NCI-H1930 (cell line): Measurements from ENCODE around the gene KAT6B.
A peak's percentile ranks its signal among the peaks of the same experiment; 100 is the strongest.

Source experiments
- DNase-seq, 2 experiments: peaks; one replicate each; lab custom pipeline; 2025; lab: John Stamatoyannopoulos, UW

Gene KAT6B

DNA sequence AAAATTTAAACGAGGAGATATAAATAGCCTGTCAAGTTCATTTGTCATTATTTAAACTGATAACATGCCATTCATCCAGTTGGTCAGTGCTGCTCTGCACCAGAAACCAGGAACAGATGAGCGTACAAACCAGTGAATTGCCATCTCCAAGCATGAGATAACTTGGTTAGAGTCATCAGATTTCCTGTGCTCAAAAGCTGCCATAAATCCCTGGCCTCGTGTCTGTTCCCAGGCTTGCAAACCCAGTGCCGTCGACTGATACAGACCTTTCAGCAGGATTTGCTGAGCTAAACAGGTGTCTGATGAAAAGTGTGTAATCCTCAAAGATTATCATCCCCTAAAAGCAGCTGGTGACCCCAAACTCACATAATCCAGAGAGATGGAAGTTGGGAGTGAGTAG, 189.0 kb downstream of the KAT6B start:
- no peak for DNase-seq

DNA sequence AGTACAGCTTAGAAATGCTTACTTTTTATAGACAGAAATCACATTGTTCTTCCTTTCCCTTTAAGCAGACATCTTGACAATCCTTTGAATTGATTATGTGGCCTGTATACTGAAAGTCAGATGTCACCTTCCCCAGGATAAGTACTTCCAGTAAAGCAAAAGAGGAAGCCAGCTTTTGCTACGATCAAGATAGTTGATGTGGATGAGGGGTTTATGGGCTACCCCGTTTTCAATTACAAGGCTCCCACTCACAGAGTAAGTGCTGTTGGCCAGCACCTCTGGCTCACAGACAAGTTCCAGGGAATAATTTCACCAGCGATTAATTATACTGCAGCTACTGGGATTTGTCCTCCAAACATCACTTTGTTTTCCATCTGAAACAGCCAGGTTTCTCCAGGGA, 189.9 kb downstream of the KAT6B start:
- no peak for DNase-seq

DNA sequence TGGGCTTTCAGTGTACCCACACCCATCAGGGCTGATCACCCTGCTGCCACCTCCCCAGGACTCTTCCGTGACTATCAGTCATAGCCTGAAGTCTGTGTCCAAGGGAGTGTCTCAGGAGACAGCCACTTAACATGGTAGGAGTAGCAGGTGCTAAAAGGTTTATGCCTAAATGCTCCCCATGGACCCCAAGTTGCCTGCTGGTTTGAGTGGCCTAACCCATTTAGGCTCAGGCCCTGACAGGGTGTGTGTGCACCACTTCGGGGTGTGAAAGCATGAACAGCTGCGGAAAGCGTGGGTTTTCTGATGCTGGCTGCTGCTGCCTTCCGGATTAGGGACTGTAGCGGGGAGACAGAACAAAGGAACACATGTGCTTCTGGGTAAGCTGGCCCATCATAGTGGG, 191.9 kb downstream of the KAT6B start:
- DNase-seq: no peak

DNA sequence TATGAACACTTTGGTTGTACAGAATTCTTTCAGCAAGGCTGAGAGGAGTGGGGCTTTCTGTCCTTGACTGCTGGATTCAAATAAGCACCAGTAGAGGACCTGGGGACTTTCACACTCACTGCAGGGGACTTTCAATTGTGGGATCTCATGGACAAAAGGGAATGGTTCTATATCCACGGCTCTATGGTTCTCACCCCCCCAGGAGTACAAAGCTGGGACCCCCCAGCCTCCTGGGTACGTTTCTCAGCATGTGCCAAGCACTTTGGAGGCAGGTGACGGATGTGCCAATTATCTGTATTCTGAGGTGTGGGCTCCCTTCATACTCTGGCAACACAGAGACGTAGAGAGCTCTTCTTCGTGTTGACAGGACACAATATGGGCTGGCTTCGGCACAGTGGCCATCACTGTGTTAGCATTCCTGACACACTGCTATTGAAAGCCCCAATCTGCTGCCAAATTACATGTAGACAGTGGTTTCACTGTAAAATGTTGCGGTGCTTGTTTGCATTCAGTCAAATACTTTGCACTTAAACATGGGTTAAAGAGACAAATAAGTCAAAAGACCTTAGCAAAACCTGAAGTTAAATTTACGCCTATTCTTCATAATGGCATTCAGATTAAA, 192.4 kb downstream of the KAT6B start:
- no peak for DNase-seq

DNA sequence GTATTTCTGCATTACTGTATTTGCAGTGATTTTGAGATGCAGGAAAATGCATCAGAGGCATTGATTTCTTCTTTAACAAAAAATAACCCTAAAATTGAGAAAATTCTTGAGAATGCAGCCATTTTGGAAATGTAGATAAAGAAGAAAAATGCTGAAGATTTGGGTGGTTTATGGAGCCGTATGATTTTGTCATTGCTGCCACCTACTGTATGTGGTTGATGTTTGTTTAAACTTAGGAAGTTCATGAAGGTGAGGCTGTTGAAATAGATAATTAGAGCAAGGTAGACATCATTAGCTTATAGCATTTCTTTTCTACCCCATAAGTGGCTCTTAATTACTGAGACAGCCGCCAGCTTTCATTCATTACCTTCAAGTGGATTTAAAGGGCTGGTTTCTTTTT, 193.0 kb downstream of the KAT6B start:
- DNase-seq: no peak

DNA sequence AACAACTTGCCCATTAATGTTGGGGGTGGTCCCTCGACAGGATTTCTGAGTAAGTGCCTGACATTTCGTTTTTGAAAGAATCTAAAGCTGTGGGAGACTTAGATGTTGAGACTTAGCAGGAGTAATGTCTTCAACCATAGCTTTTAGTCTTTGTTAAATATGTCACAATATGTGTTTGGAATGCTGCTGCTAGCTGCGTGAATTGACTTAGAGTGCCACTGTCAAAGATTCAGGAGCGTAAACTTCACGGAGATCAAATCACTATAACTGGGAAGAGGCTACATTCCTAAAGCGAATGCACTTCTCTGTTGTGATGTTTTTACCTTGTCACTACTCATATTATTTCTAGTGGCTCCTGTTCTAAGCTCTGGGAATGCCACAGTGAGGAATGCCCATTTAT, 193.8 kb downstream of the KAT6B start:
- no peak for DNase-seq

DNA sequence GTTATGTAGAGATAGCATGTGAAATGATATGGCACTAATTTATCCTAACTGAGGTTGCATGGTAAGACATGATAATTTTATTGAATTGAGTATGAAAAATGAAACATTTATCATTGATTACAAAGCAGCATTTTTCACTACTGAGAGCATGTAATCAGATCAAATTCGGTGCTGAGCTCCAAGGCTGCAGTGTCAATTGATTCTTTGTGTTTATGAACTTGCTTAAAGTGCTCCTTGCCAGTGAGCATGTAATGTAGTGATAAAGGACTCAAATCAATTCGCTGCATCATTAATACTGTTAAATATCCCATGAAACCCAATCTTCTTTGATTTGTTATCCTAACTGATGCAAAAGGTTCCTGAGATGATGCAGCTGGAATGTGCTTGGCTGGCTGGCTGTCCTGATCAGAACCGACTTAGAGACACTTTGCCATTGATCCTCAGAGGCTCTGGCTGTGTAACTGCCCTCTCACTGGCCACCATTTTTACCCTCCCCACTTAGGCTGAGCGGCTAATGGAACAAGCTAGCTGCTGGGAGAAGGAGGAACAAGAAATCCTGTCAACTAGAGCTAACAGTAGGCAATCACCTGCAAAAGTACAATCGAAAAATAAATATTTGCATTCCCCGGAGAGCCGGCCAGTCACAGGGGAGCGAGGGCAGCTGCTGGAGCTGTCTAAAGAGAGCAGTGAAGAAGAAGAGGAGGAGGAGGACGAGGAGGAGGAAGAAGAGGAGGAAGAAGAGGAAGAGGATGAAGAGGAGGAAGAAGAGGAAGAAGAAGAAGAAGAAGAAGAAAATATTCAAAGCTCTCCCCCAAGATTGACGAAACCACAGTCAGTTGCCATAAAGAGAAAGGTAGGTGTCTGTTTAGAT, 195.2 kb downstream of the KAT6B start:
- DNase-seq: peak; percentile 17 to 43

DNA sequence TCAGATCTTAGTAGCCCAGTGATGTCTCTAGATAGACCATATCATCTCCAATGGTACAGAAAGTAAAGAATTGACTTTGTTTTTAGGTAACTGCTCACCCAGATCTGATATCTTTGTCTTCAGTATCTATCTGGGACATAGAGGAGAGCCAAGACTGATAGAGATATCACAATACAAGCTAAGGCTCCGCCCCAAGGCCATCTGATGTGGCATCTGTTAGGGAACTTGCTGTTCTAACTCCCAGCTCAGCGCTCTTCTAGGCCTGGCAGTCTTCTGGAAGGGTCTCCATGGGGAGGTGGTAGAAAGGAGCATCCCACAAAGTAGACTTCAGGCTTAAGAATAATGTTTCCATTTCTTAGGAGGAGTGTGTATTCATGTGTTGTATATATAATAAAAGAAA, 196.7 kb downstream of the KAT6B start:
- no peak for DNase-seq

DNA sequence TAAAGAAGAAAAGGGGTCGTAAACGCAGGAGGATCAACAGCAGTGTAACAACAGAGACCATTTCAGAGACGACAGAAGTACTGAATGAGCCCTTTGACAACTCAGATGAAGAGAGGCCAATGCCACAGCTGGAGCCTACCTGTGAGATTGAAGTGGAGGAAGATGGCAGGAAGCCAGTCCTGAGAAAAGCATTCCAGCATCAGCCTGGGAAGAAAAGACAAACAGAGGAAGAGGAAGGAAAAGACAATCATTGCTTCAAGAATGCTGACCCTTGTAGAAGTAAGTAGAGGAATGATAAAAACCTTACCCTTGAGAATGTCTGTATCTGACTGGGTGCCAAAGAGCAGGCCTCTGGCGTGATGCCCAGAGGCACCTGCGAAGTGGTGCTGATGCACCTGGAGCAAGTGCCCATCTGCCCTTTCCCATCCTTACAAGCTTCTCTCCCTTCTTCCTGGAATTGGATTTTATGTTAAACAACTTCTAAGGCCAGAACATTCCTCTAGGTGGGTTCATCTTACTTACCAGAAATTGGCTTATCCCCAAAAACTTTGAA, 198.6 kb downstream of the KAT6B start:
- DNase-seq: peak in 1 of 2 experiments; percentile 13

DNA sequence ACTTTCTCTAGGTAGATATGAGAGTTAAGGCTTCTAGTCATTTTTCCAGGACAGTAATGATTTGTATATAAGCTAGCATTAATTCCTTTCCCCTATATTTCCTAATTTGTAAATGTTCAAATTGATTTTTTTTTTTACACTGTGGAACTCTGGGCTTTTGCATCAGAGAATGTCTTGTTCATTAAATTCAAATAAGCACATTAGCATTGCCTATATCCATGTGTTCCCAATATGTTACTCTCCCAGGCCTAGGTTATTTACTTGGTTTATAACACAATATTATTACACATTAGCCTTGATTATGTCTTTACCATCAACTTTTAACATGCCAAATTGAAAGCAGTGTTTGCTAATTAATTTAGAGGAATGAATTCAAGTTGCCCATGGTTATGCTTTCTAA, 201.6 kb downstream of the KAT6B start:
- DNase-seq: no peak

DNA sequence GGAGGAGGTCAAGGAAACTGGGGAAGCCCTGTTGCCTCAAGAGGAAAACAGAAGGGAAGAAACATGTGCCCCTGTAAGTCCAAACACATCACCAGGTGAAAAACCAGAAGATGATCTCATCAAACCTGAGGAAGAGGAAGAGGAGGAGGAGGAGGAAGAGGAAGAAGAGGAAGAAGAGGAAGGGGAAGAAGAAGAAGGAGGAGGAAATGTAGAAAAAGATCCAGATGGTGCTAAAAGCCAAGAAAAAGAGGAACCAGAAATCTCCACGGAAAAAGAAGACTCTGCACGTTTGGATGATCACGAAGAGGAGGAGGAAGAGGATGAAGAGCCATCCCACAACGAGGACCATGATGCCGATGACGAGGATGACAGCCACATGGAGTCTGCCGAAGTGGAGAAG, 202.3 kb downstream of the KAT6B start:
- DNase-seq: no peak

DNA sequence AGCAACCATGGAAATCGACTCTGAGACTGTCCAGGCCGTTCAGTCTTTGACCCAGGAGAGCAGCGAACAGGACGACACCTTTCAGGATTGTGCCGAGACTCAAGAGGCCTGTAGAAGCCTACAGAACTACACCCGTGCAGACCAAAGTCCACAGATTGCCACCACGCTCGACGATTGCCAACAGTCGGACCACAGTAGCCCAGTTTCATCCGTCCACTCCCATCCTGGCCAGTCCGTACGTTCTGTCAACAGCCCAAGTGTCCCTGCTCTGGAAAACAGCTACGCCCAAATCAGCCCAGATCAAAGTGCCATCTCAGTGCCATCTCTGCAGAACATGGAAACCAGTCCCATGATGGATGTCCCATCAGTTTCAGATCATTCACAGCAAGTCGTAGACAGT, 203.0 kb downstream of the KAT6B start:
- DNase-seq: no peak

DNA sequence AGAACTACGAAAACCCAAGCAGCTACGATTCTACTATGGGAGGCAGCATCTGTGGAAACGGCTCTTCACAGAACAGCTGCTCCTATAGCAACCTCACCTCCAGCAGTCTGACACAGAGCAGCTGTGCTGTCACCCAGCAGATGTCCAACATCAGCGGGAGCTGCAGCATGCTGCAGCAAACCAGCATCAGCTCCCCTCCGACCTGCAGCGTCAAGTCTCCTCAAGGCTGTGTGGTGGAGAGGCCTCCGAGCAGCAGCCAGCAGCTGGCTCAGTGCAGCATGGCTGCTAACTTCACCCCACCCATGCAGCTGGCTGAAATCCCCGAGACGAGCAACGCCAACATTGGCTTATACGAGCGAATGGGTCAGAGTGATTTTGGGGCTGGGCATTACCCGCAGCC, 203.5 kb downstream of the KAT6B start:
- no peak for DNase-seq

DNA sequence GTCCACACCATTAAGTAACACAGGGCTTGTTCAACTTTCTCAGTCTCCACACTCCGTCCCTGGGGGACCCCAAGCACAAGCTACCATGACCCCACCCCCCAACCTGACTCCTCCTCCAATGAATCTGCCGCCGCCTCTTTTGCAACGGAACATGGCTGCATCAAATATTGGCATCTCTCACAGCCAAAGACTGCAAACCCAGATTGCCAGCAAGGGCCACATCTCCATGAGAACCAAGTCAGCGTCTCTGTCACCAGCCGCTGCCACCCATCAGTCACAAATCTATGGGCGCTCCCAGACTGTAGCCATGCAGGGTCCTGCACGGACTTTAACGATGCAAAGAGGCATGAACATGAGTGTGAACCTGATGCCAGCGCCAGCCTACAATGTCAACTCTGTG, 204.0 kb downstream of the KAT6B start:
- DNase-seq: no peak

DNA sequence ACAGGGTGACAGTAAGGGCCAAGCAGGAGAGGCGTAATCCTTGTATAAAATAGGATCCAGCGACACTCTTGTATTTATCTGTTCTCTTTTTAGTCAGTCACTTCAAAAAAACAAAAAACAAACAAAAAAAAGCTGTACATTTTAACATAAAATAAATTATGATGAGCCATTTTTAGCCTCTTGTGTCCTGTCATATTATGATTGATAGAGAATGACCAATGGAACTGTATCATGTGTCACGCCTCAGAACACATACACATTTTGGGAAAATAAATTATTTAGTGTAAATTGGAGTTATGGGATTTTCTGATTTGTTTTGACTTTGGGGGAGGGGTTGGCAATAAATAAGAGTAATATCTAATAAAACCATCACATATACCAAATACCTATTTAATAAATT, 205.7 kb downstream of the KAT6B start:
- no peak for DNase-seq

DNA sequence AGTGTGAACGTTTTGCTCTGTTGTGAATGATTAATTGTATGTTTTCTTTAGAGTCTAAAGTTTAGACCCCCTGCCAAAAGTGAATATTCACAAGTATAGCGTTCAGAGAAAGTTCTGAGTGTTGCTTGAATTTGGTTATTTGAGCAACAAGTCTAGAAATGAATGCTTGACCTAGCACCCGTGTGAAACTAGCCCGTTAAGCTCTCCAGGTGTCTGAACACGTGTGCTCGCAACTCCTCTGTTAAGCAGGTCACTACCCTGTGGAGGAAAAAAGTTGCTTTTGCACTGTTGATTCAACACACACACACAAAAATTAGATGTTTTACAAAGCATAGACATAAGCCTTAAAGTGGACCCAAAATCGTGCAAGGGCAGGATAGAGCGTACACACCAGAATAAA, 206.4 kb downstream of the KAT6B start:
- no peak for DNase-seq

DNA sequence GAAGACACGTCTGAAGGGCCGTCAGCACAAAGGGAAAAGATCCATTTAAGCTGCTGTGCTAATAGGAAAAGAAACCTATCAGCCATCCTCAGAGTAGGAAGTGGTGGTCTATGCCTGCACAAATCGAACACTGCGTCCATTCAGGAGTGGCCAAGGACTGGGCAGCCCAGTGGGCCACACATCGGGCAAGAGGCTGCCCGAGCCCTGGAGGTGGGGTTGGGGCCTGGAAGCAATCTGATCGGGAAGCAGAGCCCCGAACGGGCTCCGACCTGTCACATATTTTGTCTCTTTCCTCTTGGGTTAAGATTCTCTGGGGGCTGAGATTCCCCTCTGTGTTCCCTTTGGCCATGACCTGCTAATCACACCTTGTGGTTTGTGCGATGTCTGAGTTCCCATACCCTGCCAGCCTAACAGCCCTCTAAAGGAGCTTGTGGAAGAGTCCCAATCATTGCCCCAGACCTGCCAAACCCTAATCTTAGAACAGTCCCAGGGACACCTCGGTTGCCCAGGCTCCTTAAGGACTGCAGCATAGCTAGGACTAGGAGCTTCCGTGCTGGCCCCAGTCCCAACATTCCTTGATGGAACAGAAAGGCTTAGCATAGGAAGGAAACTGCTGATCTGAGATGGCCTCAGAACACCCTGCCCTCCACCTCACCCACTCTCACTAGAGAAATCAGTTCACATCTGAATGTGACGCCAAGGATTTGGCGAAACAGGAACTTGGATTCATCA, 207.2 kb downstream of the KAT6B start:
- DNase-seq: no peak

DNA sequence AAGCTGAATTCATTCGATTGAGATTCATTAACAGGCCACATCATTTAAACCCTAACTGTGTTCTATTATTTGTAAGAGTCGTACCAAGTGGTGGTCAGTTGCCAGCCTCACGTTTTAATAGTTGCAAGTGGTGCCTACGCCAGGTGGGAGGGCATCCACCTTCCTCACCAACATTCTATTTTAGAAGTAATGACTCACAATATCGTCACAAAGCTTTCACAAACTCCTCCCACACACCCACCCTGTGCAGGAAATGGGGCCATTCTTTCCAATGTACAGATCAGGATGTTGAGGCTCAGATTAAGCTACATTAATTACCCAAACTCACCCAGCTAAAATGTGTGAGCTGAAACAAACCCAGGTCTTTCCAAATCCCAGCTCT, 207.7 kb downstream of the KAT6B start:
- DNase-seq: no peak

DNA sequence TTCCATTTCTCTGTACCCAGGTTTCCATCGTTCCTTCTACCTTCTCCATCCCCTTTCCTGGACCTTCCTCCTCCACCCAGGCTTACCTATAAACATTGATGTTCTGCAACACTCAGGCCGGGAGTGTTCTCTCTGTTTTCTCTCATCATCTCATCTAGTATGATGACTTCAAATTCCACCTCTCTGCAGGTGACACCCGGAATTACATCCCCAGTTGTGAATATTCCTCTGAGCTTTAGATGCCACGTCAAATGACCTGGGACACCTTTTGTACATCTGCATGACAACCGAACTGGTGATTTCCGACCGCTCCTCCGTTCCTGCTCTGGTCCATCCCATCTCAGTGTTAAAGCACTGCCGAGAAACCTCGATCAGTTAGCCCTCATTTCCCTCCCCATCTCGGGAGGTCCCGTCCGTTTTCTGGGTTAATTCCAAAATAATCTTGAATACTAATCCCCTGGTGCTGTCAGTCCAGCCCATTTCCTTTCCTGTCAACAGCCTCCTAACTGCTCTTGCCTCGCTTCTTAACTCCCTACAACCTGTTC, 208.4 kb downstream of the KAT6B start:
- DNase-seq: no peak

DNA sequence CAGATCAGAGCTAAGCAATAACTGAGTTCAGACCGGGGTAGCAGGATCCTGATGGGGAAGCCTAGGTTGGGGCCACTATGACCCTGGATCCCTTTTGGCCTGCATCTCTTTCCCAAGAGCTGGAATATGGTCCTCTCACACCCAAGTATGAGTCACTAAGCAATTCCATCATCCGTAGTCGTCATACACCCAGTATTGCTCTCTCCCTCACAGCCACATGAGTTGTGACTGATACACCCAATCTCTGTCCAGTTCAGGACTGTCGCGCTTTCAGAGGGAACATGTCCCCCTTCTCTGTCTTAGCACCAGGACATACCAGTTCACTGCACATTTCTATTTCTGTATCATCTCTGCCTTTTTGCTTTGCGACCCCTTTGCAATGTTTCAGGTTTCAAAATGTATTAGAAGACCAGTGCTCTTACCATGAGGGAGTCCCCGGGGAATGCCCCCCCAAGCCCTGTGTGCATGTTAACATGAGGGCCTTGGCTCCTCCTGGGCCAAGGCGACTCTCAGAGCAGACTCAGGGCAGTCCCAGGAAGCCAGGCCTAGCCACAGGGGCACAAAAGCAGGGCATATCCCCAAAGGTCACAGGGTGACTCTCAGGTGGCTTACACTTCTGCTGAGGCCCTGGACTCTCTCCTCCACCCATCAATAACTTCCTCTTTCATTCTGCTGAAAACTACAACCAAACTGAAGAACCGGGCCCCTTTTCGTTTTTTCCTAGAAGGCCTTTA, 209.7 kb downstream of the KAT6B start:
- no peak for DNase-seq

DNA sequence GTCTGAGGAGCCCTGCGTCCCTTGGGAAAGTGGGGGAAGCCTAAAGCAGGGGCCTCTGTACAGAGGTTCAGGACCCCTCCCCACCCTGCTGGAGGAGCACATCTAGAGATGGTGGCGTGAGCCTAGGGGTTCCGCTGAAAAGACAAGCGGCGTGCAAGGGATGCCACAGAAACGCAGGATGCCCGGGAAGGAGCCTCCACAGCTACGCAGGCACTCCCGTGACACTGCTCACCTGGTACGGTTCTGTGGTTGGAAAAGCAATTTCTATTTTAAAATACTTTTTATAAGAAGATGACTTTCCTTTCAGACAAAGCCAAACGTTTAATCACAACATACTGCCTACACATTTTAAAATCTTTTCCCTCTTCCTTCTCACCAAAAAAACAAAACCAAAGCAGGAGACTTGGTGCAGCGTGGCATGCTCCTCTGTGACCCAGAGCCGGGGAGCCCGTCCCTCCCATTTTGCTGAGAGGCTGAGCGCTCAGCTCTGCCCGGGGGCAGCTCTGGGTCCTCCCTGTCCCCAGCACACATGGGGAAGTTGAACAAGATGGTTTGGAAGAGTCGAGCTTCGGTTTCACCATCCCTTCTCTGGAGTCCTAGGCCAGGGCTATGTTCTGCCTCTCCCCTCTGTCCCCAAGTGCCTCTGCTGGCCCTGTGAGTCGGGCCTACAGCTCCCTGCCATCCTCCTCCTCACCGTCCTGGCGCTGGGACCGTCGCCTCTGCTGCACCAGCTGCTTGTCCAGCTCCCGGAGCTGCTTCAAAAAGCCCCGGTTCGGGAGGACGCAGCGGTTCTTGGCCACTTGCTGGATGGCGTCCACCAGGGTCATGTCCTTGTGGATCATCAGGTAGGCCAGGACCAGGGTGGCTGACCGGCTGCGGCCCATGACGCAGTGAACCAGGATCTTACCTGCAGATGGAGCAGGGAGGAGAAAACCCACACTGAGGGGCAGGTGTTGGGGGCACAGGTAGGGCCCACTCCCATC, 211.1 kb downstream of the KAT6B start:
- no peak for DNase-seq
